Activated T-cell treated with anti-CD3 and anti-CD28 coated beads for 4 hours (primary cell): ENCODE data around the gene SLC15A3.
A peak's percentile ranks its signal among the peaks of the same experiment; 100 is the strongest.
"Not testable (repeated sequence)": the region's sequence is repeated elsewhere in the genome, so short reads cannot be mapped to it uniquely, and the experiment has no call there.

ENCODE experiments used
- DNase-seq: peaks from one replicate; pipeline ENCODE4 v3.0.0-alpha.2; 2020

Gene SLC15A3

DNA sequence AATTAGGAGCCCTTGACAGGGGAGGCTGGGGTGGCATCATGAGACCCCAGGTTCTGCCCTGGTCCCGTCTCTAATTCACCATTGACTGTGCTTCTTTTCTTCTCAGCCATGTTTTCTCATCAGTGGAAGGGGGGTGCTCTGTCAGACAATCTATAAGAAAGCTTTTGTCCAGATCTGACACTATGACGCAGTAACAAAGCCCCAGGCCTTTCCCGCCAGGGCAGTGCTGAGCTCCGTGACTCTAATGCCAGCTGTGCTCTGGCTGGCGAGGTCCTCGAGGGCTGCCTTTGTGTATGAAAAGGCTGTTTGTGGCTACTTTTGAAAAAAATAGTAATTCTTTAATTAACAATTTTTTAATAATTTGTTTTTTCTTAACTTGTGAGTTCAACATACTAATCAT is 22.8 kb upstream of the SLC15A3 start:
- DNase-seq = no peak

DNA sequence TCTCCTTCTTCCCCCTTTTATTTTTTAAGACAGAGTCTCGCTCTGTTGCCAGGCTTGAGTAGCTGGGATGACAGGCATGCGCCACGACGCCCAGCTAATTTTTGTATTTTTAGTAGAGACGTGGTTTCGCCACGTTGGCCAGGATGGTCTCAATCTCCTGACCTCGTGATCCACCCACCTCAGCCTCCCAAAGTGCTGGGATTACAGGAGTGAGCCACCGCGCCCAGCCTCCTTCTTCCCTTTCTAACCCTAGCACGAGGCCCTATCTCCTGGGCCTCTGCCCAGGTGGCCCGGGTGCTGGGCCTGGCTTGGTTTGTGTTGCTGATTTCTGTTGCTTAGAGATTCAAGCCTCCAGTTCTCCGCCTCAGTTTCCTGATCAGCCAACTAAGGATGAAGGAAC is 22.3 kb upstream of the SLC15A3 start:
- DNase-seq = not testable (repeated sequence)

- no peak for DNase-seq
These were observed 21.7 kb upstream of the SLC15A3 start for GRCh38 chr11:60973699-60974098.

GRCh38 chr11:60972182-60973030 is 20.4 kb upstream of the SLC15A3 start:
- no peak for DNase-seq

GRCh38 chr11:60971520-60971919 is 19.5 kb upstream of the SLC15A3 start, which contains the start of gene CD6:
Gene CD6 (plus strand): TSS chr11:60971680. CDS start chr11:60971866, 186 bp downstream.
- peak; percentile 50 for DNase-seq

- DNase-seq = no peak
These were observed 18.9 kb upstream of the SLC15A3 start for GRCh38 chr11:60970890-60971289.

- peak; percentile 78 for DNase-seq
These were observed 18.4 kb upstream of the SLC15A3 start for GRCh38 chr11:60970369-60970774.

DNA sequence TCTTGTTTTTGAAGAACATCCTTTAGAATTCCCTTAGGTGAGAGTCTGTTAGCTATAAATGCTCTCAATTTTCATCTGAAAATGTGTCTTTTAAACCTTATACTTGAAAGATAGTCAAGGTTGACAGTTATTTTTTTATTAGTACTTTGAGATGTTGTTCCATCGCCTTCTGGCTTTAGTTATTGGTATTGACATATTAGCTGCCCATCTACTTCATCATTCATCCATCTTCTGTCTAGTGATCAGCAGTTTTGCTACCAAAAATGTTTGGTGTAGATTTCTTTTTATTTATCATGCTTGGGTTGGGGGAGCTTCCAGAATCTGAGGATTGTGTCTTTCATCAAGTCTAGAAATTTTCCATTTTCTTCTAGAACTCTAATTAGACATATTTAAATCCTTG is 16.2 kb upstream of the SLC15A3 start:
- no peak for DNase-seq

DNA sequence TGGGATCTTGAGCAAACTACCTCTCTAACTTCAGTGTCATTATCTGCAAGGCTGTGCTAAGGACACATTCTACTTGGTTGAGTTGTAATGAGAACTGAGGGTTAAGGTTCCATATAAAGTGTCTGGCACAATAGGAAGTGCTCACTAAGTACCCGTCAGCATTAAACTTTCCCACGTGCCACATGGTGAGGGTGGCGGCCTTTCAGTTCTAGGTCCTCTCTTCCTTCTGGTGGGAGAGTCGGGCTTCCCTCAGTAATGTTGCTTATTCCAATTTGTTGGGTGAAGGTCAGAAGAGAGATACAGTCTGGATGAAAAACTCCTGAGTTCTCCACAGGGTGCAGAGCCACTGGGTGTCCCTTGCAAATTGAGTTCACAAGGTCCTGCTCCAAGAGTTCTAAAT is 14.9 kb upstream of the SLC15A3 start:
- DNase-seq = no peak

GRCh38 chr11:60964801-60965200 is 12.8 kb upstream of the SLC15A3 start:
- DNase-seq = no peak

DNA sequence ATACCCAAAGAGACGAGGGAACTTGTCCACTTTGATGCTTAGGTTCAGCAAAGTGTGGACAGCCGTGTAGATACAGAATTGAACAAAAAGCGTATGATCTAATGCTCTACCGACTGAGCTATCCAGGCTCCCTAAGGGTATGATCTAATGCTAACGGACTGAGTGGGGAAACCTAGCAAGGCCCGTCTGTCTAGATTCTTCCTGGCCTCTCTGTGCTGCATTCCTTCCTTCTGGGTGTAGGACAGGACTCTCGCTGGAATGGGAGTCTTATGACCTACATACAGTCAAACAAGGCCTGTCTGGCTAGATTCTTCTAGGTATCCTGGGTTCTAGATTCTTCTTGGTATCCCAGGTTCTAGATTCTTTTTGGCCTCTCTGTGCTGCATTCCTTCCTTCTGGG is 8.4 kb upstream of the SLC15A3 start:
- no peak for DNase-seq

- no peak for DNase-seq
These were observed 7.5 kb upstream of the SLC15A3 start for GRCh38 chr11:60959431-60959830.

DNA sequence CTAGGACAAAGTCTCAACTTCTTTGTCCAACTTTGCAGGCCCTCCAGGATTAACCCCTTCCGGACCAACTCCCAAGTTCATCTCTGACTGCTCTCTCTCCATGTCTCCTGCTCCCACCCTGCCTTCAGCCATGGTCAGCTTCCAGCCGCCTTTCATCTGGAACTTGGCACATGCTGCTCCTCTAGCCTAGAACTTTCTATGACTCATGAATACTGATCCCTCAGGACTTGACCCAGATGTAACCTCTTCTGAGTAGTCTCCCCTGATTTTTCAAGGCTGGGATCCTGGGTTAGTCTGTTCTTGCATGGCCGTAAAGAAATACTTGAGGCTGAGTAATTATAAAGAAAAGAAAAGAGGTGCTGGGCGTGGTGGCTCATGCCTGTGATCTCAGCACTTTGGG is 5.2 kb upstream of the SLC15A3 start:
- DNase-seq = no peak

DNA sequence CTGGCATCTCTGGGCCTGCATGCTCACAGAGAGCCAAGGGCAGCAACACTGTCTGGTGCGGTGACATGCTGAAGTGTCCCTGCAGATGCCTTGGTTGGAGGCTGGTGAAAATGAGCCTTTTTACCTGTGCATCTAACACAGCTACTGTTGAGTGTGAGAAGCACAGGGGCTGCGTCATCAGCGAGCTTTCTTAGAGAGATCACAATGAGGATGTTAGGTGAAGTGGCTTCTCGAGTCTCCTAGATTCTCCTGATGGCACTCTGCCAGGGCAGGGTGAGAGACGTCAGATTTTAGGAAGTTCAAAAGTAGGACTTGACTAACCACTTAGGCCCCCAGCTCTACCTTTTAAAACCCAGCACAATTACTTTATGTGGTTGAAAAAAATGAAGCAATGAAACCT is 3.6 kb upstream of the SLC15A3 start:
- DNase-seq = no peak

DNA sequence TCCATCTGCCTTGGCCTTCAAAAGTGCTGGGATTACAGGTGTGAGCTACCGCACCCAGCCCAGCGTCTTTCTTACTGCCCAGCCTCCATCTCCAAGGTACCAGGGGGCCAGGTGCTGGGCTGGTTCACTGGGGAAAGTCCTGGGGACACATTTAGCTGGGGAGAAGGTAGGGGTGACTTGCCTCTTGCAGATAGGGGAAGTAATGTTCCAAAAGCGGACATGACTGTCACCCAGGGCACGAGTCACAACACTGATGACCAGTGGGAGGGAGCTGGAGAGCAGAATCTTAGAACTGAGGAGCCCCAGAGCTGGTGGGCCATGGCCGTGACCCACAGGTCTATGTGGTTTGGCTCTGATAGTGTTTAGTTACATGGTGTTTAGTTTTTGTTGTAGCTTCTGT is 2.4 kb upstream of the SLC15A3 start:
- no peak for DNase-seq

DNA sequence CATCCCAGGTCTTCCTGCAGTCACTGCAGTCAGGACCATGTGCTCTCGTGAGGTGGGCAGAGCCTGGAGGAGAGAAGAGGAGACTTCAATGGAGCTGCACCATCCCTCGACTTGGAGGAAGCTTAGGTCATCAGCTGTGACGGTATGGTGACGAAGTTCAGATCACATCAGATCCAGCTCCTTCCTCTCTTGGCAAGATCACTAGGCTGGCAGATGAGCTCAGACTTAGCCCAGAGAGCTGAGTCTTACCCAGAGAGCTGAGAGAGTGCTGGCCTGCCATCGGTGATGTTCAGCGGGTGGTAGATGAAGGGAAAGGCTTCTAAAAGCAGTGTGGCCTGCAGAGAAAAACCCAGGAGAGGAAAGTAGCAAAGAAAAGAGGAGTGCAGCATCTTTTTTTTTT is 1.8 kb upstream of the SLC15A3 start:
- no peak for DNase-seq

GRCh38 chr11:60952742-60953170 is 780 bp upstream of the SLC15A3 start:
- no peak for DNase-seq

GRCh38 chr11:60951606-60951903 is 421 bp downstream of the SLC15A3 start:
- no peak for DNase-seq

DNA sequence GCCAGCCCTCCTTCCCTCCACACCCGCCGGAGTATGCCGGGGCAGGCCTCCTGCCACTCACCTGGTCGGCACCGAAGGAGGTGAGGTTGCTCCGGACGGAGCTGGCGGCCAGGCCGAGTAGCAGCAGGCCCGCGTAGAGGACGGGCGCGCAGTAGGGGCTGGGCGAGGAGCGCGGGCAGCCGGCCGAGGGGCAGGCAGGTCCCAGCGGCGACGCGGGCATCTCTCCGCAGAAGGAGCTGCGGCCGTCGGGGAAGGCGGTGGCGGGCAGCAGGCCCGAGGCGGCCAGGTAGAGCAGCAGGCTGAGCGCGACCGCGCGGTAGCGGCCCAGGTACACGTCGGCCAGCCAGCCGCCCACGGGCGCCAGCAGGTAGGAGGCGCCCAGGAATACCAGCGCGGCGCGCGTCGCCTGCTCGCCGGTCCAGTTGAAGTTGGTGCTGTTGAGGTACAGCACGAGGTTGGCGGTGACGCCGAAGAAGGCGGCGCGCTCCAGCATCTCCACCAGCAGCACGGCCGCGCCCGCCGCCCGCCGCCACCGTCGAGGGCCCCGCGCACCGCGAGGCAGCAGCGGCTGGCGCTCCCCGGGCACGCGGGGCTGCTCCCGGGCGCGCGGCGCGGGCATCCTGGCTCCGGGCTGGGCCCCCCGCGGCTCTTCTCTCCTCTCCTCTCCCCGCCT is 907 bp downstream of the SLC15A3 start:
- no peak for DNase-seq

DNA sequence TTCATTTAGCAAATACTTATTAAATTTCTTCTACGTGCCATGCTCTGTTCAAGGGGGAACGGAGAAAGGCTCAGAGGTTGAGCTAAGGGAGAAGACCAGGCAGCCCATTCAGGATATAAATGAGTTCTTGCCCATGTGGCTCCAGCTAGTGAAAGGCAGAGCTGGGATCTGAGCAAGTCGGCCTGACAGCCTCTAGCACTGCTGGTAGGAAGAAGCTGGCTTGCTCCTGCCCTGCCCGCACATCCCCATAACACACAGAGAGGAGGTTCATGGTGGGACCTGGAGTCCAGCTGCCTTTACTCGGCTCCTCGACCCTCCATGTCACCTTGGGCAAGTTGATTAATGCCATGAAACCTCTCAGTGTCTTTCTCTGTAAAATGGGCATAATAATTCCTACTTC is 2.0 kb downstream of the SLC15A3 start:
- no peak for DNase-seq

DNA sequence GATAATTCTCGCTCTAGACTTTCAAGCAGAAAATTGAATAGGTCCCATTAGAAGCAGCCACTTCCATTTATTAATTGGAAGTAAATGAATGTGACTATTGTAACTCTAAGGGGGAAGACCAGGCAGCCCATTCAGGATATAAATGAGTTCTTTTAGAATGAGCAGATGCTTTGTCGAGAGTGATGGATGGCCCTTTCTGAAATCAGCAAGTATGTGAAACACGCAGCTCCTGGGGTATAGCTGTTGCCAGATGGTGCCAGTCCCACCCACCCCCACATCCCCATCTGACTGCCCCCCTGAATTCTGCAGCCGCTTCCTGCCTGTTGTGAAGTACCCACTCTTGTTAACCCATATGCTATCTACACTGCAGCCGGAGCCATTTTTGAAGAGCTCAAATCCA is 3.7 kb downstream of the SLC15A3 start:
- no peak for DNase-seq

GRCh38 chr11:60947700-60948099 is 4.3 kb downstream of the SLC15A3 start:
- DNase-seq = no peak

- no peak for DNase-seq
These were observed 5.2 kb downstream of the SLC15A3 start for GRCh38 chr11:60946601-60947264.

DNA sequence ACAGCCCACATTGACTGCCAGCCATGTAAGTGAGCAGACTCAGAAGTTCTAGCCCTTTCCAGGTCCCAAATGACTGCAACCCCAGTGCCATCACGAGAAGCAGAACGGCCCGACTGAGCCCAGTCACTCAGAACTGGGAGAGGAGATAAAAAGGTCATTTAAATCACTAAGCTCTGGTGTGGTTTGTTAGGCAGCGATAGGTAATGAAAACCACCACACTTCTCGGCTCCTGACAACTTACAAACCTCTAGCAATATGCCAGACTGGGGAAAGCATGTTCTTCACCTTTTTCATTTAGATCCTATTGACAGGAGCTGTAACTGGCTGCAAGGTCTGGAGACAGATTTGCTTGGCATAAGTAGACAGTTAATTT is 6.7 kb downstream of the SLC15A3 start:
- no peak for DNase-seq
